Ascending aorta (tissue), 2 donors: ENCODE data around the gene FOXC1. TPM values are rescaled to one million over a fixed set of nuclear protein-coding genes. Genes with fewer than 3 reads are reported as not detected.

Source experiments
- DNase-seq, 2 donors: peaks; one replicate each; pipeline ENCODE4 v3.0.0-alpha.2; 2019; ENCODE audit warnings: low spot score in 2 of 2
- H3K27ac ChIP-seq, 2 donors: fragments of 200-600 bp; sonication (generic); one replicate each; pipeline ENCODE4 v1.5.1; 2016 to 2017; ENCODE audit warnings: mild to moderate bottlenecking in 1 of 2
- H3K27me3 ChIP-seq: fragments of 200-600 bp; sonication (generic); one replicate; pipeline ENCODE4 v1.5.1; 2017
- H3K36me3 ChIP-seq, 2 donors: fragments of 200-600 bp; sonication (generic); one replicate each; pipeline ENCODE4 v1.5.1; 2016
- H3K4me1 ChIP-seq, 2 donors: fragments of 200-600 bp; sonication (generic); one replicate each; pipeline ENCODE4 v1.5.1; 2016 to 2017; ENCODE audit warnings: mild to moderate bottlenecking in 1 of 2
- H3K4me3 ChIP-seq, 2 donors: fragments of 200-600 bp; sonication (generic); one replicate each; pipeline ENCODE4 v1.5.1; 2016 to 2017; ENCODE audit warnings: mild to moderate bottlenecking in 1 of 2
- H3K9me3 ChIP-seq, 2 donors: fragments of 200-600 bp; sonication (generic); one replicate each; pipeline ENCODE4 v1.5.1; 2016
- intact Hi-C: fragments of 100-400 bp; cut with DNase I; formaldehyde crosslinking; loops from one replicate; pipeline ENCODE4 v1.15.1; 2023
- total RNA-seq: library from RNA; depleted of rRNA; stranded (reverse); fragments of >200 nt; gene quantifications from one replicate; pipeline ENCODE4 v1.1.0, GENCODE V29; 2016
- TF ChIP-seq, protein P1 (sequence below), 3 experiments: fragments of 200-600 bp in 2 of 3; fragments of 450-650 bp in 1 of 3; sonication (generic) in 2 of 3; IDR thresholded peaks; one replicate each; pipeline ENCODE4 v1.5.1; 2016 to 2019; ENCODE audit warnings: antibody characterized with exemption in 3 of 3, mild to moderate bottlenecking in 1 of 3, moderate library complexity in 1 of 3

Gene FOXC1
- total RNA-seq, 1 donor from 2014 or later: 125 TPM

DNA sequence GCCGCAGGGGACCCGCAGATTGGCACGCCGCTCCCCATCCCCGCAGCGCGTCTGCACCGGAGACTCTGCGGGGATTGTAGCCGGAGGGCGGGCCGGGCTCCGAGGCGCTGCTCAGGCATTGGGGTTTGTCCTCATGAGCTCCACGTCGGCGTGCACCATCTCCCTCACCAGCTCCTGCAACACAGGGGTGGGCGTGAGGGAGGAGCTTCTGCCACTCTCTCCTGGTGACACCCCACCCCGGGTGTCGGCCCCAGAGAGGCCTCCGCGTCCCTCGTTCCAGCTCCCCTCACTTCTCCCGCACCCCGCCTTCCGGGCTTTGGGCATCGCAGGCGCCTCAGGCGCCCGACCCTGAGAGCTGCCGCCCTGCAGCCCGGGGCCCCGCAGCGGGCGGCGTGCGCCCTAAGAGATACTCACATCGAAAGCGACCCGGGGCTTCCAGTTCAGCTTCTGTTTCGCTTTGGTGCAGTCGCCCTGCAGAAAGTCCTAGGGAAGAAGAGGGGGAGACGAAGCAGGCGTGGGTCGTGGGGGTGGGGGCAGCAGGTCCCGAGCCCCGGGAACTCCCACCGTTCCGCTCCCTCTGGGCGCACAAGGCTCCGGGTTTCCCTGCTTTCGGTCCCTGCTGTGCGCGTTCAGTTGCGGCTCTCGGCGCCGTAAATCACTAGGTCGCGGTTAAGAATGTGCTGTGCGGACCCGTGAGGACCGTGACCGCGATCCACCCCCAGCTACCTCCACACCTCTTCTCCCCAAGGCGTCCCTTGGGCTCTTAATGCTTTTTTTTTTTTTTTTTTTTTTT is 14.5 kb downstream of the FOXC1 start:
- intact Hi-C loops: loop anchor here (2.0 to 5.0 kb wide), 6 partner anchors 63 to 1008 kb away; no protein-coding TSS in a partner anchor
- Histone ChIP-seq H3K9me3 (no peaks in the 10 kb centered on the region), H3K4me3 (peak overlapping the region; percentile 72 to 94), H3K36me3 (no peaks in the 10 kb centered on the region), H3K27me3 (no peaks in the 10 kb centered on the region), H3K27ac (peak overlapping the region; percentile 96 to 100), H3K4me1 (peaks cover 6 to 32% of the 10 kb centered on the region in 2 donors)
- TF ChIP-seq, protein P1, sequence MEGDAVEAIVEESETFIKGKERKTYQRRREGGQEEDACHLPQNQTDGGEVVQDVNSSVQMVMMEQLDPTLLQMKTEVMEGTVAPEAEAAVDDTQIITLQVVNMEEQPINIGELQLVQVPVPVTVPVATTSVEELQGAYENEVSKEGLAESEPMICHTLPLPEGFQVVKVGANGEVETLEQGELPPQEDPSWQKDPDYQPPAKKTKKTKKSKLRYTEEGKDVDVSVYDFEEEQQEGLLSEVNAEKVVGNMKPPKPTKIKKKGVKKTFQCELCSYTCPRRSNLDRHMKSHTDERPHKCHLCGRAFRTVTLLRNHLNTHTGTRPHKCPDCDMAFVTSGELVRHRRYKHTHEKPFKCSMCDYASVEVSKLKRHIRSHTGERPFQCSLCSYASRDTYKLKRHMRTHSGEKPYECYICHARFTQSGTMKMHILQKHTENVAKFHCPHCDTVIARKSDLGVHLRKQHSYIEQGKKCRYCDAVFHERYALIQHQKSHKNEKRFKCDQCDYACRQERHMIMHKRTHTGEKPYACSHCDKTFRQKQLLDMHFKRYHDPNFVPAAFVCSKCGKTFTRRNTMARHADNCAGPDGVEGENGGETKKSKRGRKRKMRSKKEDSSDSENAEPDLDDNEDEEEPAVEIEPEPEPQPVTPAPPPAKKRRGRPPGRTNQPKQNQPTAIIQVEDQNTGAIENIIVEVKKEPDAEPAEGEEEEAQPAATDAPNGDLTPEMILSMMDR (IDR thresholded peaks at IDR 0.05): no peak
- DNase-seq: no peak

DNA sequence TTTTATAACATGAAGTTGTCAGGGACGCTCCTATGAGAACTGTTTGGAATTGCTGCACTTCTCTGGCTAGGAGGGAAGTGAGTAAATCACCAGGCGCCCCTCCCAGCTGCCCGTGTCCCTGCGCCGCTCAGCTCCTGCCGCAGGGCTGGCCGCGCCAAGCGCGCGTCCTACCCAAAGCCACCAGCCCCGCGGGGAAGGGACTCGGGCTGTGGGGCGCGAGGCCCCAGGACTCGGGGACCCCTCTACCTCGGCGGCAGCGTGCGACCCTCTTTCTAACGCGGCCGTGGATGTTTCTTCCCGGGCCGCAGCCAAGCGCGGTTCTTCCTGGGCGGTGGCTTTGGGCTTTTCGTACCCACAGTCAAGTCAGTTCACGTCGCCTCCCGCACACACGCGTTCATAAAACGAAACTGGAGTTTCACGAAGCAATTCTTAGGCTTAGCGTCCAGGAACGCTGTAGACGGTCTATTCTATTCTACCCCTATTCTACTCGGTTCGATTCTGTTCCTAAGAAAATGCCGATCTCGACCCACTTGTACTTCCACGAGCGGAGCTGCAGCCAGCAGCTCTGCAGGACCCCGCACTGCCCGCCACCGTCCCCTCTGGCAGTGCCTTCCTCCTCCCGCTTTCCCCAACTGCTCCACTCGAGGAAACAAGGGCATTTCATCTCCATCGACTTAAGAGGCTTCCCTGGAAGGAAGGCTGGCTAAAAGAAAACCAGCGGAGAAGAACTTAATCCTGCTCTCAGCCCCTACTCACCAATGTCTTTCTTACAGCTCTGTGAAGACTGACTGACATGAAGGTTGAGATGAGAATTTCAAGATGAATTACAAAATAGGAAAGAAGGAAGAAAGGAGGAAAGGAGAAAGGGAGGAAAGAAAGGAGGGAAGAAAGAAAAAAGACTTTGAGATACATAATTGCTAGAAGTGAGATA is 15.4 kb downstream of the FOXC1 start:
- TF ChIP-seq, protein P1 (IDR thresholded peaks at IDR 0.05): no peak
- Histone ChIP-seq H3K36me3 (no peaks in the 10 kb centered on the region), H3K4me1 (peaks cover 6 to 37% of the 10 kb centered on the region in 2 donors), H3K9me3 (no peaks in the 10 kb centered on the region), H3K27ac (peak overlapping the region; percentile 96 to 100), H3K27me3 (no peaks in the 10 kb centered on the region), H3K4me3 (peak overlapping the region; percentile 72 to 94)
- no peak for DNase-seq
- intact Hi-C loops: loop anchor here (2.0 to 5.0 kb wide), 7 partner anchors 62 to 1007 kb away; no protein-coding TSS in a partner anchor

DNA sequence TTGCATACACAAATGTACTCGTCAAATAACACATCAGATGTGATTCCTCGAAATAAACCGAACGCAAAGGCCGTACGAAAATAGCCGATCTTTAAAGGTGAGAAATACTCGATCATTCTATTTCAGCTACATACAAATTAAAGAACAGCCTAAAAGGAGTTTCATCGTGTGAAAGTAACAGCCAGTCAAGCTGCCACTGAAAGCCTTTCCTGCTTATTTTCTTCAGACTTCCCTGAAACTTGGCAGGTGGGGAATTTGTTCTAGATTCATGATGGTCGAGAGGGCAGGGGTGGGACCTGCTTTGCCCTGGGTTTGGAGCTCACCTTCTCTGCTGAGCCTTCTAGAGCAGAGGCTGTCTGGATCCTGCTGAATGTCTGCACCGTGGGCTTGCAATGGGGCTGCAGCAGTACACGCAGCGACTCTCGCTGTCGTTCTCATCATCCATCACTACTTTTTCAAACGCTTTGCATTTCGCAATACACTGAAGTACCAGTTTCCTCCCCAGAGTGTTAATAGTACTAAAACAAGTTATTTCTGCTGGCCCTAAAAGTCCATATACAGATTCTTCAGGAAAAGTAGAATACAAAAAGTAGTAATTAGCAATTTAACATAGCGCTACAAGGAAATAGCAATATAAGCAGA is 16.2 kb downstream of the FOXC1 start:
- Histone ChIP-seq H3K27ac (peak overlapping the region; percentile 96 to 100), H3K27me3 (no peaks in the 10 kb centered on the region)

DNA sequence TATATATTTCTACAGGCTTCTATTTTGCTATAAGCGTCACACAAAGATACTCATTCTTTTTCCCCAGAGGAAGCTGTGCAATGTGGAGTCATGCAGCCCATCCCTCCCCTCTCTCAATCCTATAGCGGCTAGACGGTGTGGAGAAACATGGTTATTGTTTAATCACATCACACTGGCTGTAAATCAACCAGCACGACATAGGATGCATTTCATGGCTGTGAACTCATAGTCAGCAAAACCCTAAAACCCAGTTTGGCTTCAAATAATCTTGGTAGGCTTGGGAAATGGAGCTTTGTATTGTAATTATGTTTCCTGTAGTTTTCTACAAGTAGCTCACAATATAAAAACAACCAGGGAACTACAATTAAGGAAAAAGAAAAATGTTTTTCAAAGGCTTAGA is 16.8 kb downstream of the FOXC1 start:
- Histone ChIP-seq H3K9me3 (no peaks in the 10 kb centered on the region), H3K4me1 (peaks cover 6 to 41% of the 10 kb centered on the region in 2 donors), H3K27me3 (no peaks in the 10 kb centered on the region), H3K4me3 (peak overlapping the region; percentile 72 to 94), H3K27ac (peak overlapping the region; percentile 96 to 100), H3K36me3 (no peaks in the 10 kb centered on the region)
- DNase-seq: no peak
- intact Hi-C loops: loop anchor here (5.0 kb wide), 1 partner anchor 191 kb away; no protein-coding TSS in a partner anchor
- TF ChIP-seq, protein P1 (IDR thresholded peaks at IDR 0.05): no peak

More for the DNA sequence above, 16.2 kb downstream of the FOXC1 start:
- intact Hi-C loops: loop anchor here (2.0 to 5.0 kb wide), 4 partner anchors 61 to 259 kb away; no protein-coding TSS in a partner anchor
- H3K9me3 ChIP-seq: no peaks in the 10 kb centered on the region
- TF ChIP-seq, protein P1 (IDR thresholded peaks at IDR 0.05): no peak
- peak overlapping the region; percentile 72 to 94 for H3K4me3 ChIP-seq
- no peaks in the 10 kb centered on the region for H3K36me3 ChIP-seq
- H3K4me1 ChIP-seq: peaks cover 6 to 41% of the 10 kb centered on the region in 2 donors
- no peak for DNase-seq
